Islet precursor cell (in vitro differentiated cells): ENCODE data around the gene CCDC85B.
"Not testable (repeated sequence)": the region's sequence is repeated elsewhere in the genome, so short reads cannot be mapped to it uniquely, and the experiment has no call there.

Source experiments
- DNase-seq: peaks from one replicate; pipeline ENCODE4 v3.0.0-alpha.2; 2018

CCDC85B gene

GRCh38 chr11:65887723-65888162, 2.7 kb upstream of the CCDC85B start:
- DNase-seq = no peak

GRCh38 chr11:65888163-65888814, 2.2 kb upstream of the CCDC85B start, which contains the start of gene FIBP:
Gene FIBP (minus strand): TSS chr11:65888471. CDS start chr11:65888418, 53 bp downstream.
- peak; percentile 99 for DNase-seq

- no peak for DNase-seq
Measured at GRCh38 chr11:65891219-65892136, 1.0 kb downstream of the CCDC85B start.

GRCh38 chr11:65892137-65892540, 1.7 kb downstream of the CCDC85B start:
- DNase-seq = not testable (repeated sequence)

GRCh38 chr11:65892661-65893317, 2.3 kb downstream of the CCDC85B start:
- no peak for DNase-seq

GRCh38 chr11:65894034-65894591, 3.6 kb downstream of the CCDC85B start:
- no peak for DNase-seq

GRCh38 chr11:65895482-65895981, 5.1 kb downstream of the CCDC85B start:
- no peak for DNase-seq

GRCh38 chr11:65896034-65896999, 5.8 kb downstream of the CCDC85B start:
- no peak for DNase-seq

GRCh38 chr11:65897020-65897471, 6.6 kb downstream of the CCDC85B start:
- no peak for DNase-seq

- DNase-seq = no peak
Measured at GRCh38 chr11:65898656-65899355, 8.3 kb downstream of the CCDC85B start.

GRCh38 chr11:65899356-65900124, 9.1 kb downstream of the CCDC85B start:
- peak; percentile 92 for DNase-seq

GRCh38 chr11:65900125-65900898, 9.8 kb downstream of the CCDC85B start, which contains the start of gene FOSL1:
Gene FOSL1 (minus strand): TSS chr11:65900388. CDS start chr11:65900339, 49 bp downstream.
- DNase-seq = peak; percentile 97

- no peak for DNase-seq
Measured at GRCh38 chr11:65900899-65901180, 10.4 kb downstream of the CCDC85B start.

- DNase-seq = peak; percentile 96
Measured at GRCh38 chr11:65903068-65903481, 12.6 kb downstream of the CCDC85B start.

GRCh38 chr11:65903715-65904114, 13.2 kb downstream of the CCDC85B start:
- DNase-seq = no peak

GRCh38 chr11:65906602-65907001, 16.1 kb downstream of the CCDC85B start:
- no peak for DNase-seq

GRCh38 chr11:65907878-65908277, 17.4 kb downstream of the CCDC85B start:
- DNase-seq = no peak

GRCh38 chr11:65911682-65912568, 21.5 kb downstream of the CCDC85B start:
- peak; percentile 77 for DNase-seq
